Liver (tissue), 9 donors: Measurements from ENCODE around the gene POPDC3. TPM values are rescaled to one million over a fixed set of nuclear protein-coding genes. Genes with fewer than 3 reads are reported as not detected.

Experiments
- DNase-seq: peaks from one replicate; pipeline ENCODE4 v3.0.0-alpha.2; 2017; ENCODE audit warnings: low spot score
- H3K27ac ChIP-seq, 2 donors: one replicate each; pipeline ENCODE4 v1.7.0; 2013; ENCODE audit warnings: inconsistent platforms in 2 of 2, low read length in 2 of 2, control low read depth in 1 of 2, low read depth in 1 of 2, mild to moderate bottlenecking in 1 of 2
- H3K27me3 ChIP-seq, 4 donors: one replicate each; pipeline versions ENCODE4 v1.6.1 to v1.7.0; 2013; ENCODE audit warnings: low read length in 3 of 4, inconsistent platforms in 1 of 4, mild to moderate bottlenecking in 1 of 4, moderate library complexity in 1 of 4; ENCODE audit not compliant: control insufficient read depth in 4 of 4, insufficient read depth in 4 of 4
- H3K36me3 ChIP-seq, 4 donors: one replicate each; pipeline versions ENCODE4 v1.6.1 to v1.7.0; 2013; ENCODE audit warnings: low read length in 3 of 4, mild to moderate bottlenecking in 3 of 4, low read depth in 1 of 4, moderate library complexity in 1 of 4; ENCODE audit not compliant: control insufficient read depth in 4 of 4, insufficient read depth in 3 of 4
- H3K4me1 ChIP-seq, 4 donors: one replicate each; pipeline versions ENCODE4 v1.6.1 to v1.7.0; 2013; ENCODE audit warnings: low read length in 3 of 4, mild to moderate bottlenecking in 3 of 4, moderate library complexity in 1 of 4; ENCODE audit not compliant: control insufficient read depth in 4 of 4, insufficient read depth in 4 of 4
- H3K4me3 ChIP-seq, 3 donors: one replicate each; pipeline versions ENCODE4 v1.6.1 to v1.7.0; 2013; ENCODE audit warnings: low read length in 3 of 3, control low read depth in 1 of 3, low read depth in 1 of 3, mild to moderate bottlenecking in 1 of 3
- H3K9ac ChIP-seq, 2 donors: one replicate each; pipeline ENCODE4 v1.7.0; 2013; ENCODE audit warnings: low read length in 2 of 2, mild to moderate bottlenecking in 2 of 2, moderate library complexity in 2 of 2, control low read depth in 1 of 2, low read depth in 1 of 2
- H3K9me3 ChIP-seq, 4 donors: one replicate each; pipeline versions ENCODE4 v1.6.1 to v1.7.0; 2013; ENCODE audit warnings: low read length in 3 of 4; ENCODE audit not compliant: control insufficient read depth in 4 of 4
- ATF3 ChIP-seq: IDR thresholded peaks from 2 replicates; pipeline ENCODE4 v1.6.1; 2016; ENCODE audit warnings: antibody characterized with exemption
- EGR1 ChIP-seq, 2 donors: IDR thresholded peaks; 2 replicates each; pipeline ENCODE4 v1.6.1; 2016 to 2018; ENCODE audit warnings: antibody characterized with exemption in 2 of 2, low read depth in 2 of 2
- FOXA2 ChIP-seq: IDR thresholded peaks from 2 replicates; pipeline ENCODE4 v1.6.1; 2016; ENCODE audit warnings: antibody characterized with exemption
- HNF4A ChIP-seq, 2 donors: conservative IDR thresholded peaks; 2 replicates each; pipeline ENCODE4 v1.6.1; 2016; ENCODE audit warnings: antibody characterized with exemption in 2 of 2, mild to moderate bottlenecking in 2 of 2
- HNF4G ChIP-seq: IDR thresholded peaks from 2 replicates; pipeline ENCODE4 v1.6.1; 2016; ENCODE audit warnings: antibody characterized with exemption
- JUND ChIP-seq, 2 donors: IDR thresholded peaks; 2 replicates each; pipeline ENCODE4 v1.6.1; 2016; ENCODE audit warnings: antibody characterized with exemption in 2 of 2
- MAX ChIP-seq: IDR thresholded peaks from 2 replicates; pipeline ENCODE4 v1.6.1; 2016; ENCODE audit warnings: antibody characterized with exemption
- NR2F2 ChIP-seq: IDR thresholded peaks from 2 replicates; pipeline ENCODE4 v1.6.1; 2016; ENCODE audit warnings: antibody characterized with exemption
- RAD21 ChIP-seq, 2 donors: IDR thresholded peaks; 2 replicates each; pipeline ENCODE4 v1.6.1; 2016; ENCODE audit warnings: antibody characterized with exemption in 2 of 2, mild to moderate bottlenecking in 2 of 2
- REST ChIP-seq: IDR thresholded peaks from 2 replicates; pipeline ENCODE4 v1.6.1; 2016; ENCODE audit warnings: antibody characterized with exemption, mild to moderate bottlenecking
- SP1 ChIP-seq: IDR thresholded peaks from 2 replicates; pipeline ENCODE4 v1.6.1; 2018; ENCODE audit warnings: antibody characterized with exemption, mild to moderate bottlenecking
- TAF1 ChIP-seq: conservative IDR thresholded peaks from 2 replicates; pipeline ENCODE4 v1.6.1; 2016; ENCODE audit warnings: antibody characterized with exemption, mild to moderate bottlenecking
- YY1 ChIP-seq: IDR thresholded peaks from 2 replicates; pipeline ENCODE4 v1.6.1; 2016; ENCODE audit warnings: antibody characterized with exemption, mild to moderate bottlenecking
- ZBTB33 ChIP-seq: IDR thresholded peaks from 2 replicates; pipeline ENCODE4 v1.6.1; 2016; ENCODE audit warnings: antibody characterized with exemption
- WGBS: extraction: QIAGEN DNeasy Blood & Tissue Kit; methylation state at CpG from one replicate; pipeline ENCODE4 v1.1.7; 2013; 5-methylcytosine and 5-hydroxymethylcytosine counted together
- polyA plus RNA-seq, 2 donors: library from polyadenylated mRNA; stranded (reverse) in 1 of 2; unstranded in 1 of 2; fragments of 200-250 nt in 1 of 2; fragments of >200 nt in 1 of 2; fragmentation: Nextera tagmentation in 1 of 2; extraction: Ambion mirVana in 1 of 2; gene quantifications; one replicate each; pipeline versions ENCODE4 v1.2.1 to v1.2.3, GENCODE V29; 2013 to 2015
- total RNA-seq, 2 donors: library from RNA; depleted of rRNA; stranded (reverse); fragments of >200 nt; gene quantifications; one replicate each; pipeline ENCODE4 v1.2.3, GENCODE V29; 2014
- TF ChIP-seq, protein P1 (sequence below): fragments of 150-350 bp; IDR thresholded peaks from 2 replicates; pipeline ENCODE4 v1.5.1; 2017; ENCODE audit warnings: improper control_type of control experiment, low read depth, low read length; ENCODE audit not compliant: missing input control
- donor health status: healthy.
- donor health status: healthy.
- donor health status: healthy.
- donor health status: healthy.
- donor health status: healthy.

The POPDC3 gene
- total and polyA plus RNA-seq, 4 donors = not detected

- no peaks in the 10 kb centered on the region for H3K36me3 ChIP-seq
- H3K9ac ChIP-seq = no peak overlapping the region
- H3K27ac ChIP-seq = no peak overlapping the region
- TF ChIP-seq REST (no peak), FOXA2 (no peak)
- no peak for DNase-seq
- H3K4me1 ChIP-seq = no peaks in the 10 kb centered on the region
- WGBS = 98% methylated on average over 2 of the region's 2 CpGs
- no peak overlapping the region for H3K4me3 ChIP-seq
- no peaks in the 10 kb centered on the region for H3K9me3 ChIP-seq
- no peaks in the 10 kb centered on the region for H3K27me3 ChIP-seq
Observed at GRCh38 chr6:105188251-105188650, 8.4 kb upstream of the POPDC3 start.

DNA sequence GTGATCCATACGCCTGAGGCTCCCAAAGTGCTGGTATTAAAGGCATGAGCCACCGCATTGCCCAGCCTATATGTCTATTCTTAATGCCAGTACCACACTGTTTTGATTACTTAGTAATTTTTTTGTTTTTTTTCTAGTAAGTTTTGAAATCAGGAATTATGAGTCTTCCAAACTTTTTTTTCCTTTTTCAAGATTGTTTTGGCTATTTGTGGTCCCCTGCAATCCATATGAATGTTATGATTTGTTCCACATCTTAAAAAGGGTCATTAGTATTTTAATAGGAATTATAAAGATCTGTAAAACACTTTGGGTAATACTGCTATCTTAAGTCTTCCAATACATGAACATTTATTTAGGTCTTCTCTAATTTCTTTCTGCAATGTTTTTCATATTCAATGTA lies 6.8 kb upstream of the POPDC3 start:
- no peaks in the 10 kb centered on the region for H3K9me3 ChIP-seq
- TF ChIP-seq NR2F2 (no peak), RAD21 (IDR thresholded peaks at IDR 0.05) (no peak), EGR1 (IDR thresholded peaks at IDR 0.05; ENCODE audit: low read depth in 2 of 2) (no peak), JUND (IDR thresholded peaks at IDR 0.05) (no peak), SP1 (no peak), ZBTB33 (no peak), YY1 (no peak), HNF4G (no peak), HNF4A (conservative IDR thresholded peaks at IDR 0.05) (no peak), FOXA2 (no peak), TAF1 (no peak), MAX (no peak)
- DNase-seq = no peak
- H3K27ac ChIP-seq = no peak overlapping the region
- no peak overlapping the region for H3K4me3 ChIP-seq
- H3K4me1 ChIP-seq = no peaks in the 10 kb centered on the region
- H3K36me3 ChIP-seq = no peaks in the 10 kb centered on the region
- H3K9ac ChIP-seq = no peak overlapping the region
- WGBS = 79% methylated on average over 2 of the region's 2 CpGs
- H3K27me3 ChIP-seq = peaks cover 0 to 3% (median 0%) of the 10 kb centered on the region in 4 donors

- 92% methylated on average over 2 of the region's 2 CpGs for WGBS
Observed at GRCh38 chr6:105184921-105185320, 5.1 kb upstream of the POPDC3 start.

More at GRCh38 chr6:105184921-105185320, 5.1 kb upstream of the POPDC3 start:
- H3K36me3 ChIP-seq = no peaks in the 10 kb centered on the region
- DNase-seq = no peak
- TF ChIP-seq, protein P1, sequence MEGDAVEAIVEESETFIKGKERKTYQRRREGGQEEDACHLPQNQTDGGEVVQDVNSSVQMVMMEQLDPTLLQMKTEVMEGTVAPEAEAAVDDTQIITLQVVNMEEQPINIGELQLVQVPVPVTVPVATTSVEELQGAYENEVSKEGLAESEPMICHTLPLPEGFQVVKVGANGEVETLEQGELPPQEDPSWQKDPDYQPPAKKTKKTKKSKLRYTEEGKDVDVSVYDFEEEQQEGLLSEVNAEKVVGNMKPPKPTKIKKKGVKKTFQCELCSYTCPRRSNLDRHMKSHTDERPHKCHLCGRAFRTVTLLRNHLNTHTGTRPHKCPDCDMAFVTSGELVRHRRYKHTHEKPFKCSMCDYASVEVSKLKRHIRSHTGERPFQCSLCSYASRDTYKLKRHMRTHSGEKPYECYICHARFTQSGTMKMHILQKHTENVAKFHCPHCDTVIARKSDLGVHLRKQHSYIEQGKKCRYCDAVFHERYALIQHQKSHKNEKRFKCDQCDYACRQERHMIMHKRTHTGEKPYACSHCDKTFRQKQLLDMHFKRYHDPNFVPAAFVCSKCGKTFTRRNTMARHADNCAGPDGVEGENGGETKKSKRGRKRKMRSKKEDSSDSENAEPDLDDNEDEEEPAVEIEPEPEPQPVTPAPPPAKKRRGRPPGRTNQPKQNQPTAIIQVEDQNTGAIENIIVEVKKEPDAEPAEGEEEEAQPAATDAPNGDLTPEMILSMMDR = no peak
- TF ChIP-seq ATF3 = no peak
- no peak for TF ChIP-seq JUND (IDR thresholded peaks at IDR 0.05)
- TF ChIP-seq YY1 = no peak
- no peak overlapping the region for H3K27ac ChIP-seq
- H3K9me3 ChIP-seq = no peaks in the 10 kb centered on the region
- H3K4me3 ChIP-seq = no peak overlapping the region
- peaks cover 0 to 3% (median 0%) of the 10 kb centered on the region in 4 donors for H3K27me3 ChIP-seq
- H3K4me1 ChIP-seq = peaks cover 0 to 2% (median 0%) of the 10 kb centered on the region in 4 donors
- no peak overlapping the region for H3K9ac ChIP-seq
